GM21737 (cell line): ENCODE measurements around the gene RYK.

Experiments used
- ATAC-seq: cut with Tn5 transposase; IDR thresholded peaks from one replicate; pipeline ENCODE4 v1.9.1; 2021; ENCODE audit warnings: mild to moderate bottlenecking, moderate library complexity; ENCODE audit not compliant: unreplicated experiment

Gene RYK

DNA sequence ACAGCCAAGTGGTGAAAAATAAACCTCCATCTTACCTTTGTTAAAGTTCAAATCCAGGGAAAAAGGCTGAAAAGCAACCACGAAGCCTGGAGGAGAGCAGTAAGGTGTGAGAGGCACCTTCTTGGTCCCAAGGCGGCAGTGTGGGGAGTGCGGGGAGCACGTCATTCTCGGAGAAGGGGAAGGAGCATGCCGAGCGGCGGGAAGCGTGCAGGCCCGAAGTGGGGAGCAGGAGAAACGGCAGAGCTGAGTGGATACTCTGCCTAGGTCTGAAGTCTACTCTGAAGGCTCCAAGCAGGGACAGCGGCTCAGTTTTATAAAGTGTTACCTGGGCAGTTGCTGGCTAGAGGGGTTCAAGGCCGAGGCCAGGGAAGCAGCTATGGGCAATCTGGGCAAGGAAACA is 96.9 kb downstream of the RYK start:
- ATAC-seq, result no peak

DNA sequence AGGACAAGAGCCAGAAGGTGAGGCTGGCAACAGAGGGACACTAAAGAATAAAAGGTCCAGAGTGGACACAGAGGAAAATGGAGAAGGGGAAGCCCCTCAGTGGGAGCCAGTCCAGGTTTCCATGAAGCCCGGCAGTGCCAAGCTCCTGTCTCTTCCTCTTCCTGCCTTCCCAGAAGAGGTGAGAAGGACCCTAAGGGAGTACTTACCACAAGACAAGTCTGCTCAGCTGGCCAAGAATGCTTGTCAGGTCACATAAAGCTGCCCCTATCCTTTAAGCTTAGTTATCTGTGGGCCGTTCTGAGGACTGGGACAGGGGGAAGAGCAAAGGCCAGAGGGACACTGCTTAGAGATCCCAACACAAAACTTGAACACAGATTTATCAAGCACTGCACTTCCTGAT is 100.2 kb downstream of the RYK start:
- ATAC-seq, result no peak

DNA sequence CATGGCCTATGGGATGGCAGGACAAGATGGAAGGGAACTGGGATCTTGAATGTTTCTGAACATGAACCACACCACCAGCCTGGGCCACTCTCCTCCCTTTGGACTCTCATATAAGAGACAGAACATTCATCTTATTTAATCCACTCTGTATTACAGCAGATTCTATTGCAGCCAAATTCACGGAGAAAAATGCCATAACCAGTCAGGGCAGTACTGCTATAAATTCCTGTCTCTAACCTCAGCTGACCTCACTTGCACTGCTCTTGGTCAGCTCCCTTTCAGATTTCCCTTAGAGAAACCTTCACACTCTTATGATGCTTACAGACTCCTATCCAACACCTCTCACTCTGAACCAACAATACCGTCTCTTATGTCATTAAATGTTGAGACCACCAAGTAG is 101.4 kb downstream of the RYK start:
- no peak for ATAC-seq

DNA sequence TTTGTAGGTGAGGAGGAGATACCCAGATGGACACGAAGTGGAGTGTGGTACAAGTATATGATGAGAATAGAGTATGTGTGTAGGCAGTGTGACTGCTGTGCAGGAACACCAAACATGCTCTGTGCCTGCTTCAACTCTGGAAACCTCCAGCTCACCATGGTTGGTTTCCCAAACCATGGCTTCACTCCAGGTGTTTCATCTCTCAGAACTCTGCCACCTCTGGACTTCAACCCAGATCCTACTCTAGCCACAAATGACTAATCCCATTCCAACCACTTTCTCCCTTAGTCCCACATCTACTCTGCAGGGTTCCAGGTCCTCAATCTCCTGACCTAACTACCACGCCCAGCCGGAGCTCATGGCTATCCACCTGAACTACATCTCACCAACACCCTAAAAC is 102.1 kb downstream of the RYK start:
- no peak for ATAC-seq

DNA sequence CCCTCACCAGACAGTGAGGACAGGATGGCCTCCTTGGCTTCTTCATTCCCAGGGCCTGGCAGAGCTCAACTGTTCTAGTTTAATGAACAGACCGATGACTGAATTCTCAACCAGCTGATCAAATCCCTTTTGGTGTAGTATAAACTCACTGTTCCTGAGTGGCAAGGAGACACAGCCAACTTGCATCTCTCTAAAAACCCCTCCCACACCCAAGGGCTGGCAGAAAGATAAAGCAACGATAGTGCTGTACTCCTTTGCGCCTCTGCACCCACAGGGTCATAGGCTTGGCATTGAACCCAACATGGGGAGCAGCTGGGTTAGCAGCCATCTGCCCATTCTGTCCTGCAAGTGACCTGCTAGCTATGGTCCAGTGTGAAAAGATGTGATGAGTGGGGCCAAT is 103.2 kb downstream of the RYK start:
- no peak for ATAC-seq

DNA sequence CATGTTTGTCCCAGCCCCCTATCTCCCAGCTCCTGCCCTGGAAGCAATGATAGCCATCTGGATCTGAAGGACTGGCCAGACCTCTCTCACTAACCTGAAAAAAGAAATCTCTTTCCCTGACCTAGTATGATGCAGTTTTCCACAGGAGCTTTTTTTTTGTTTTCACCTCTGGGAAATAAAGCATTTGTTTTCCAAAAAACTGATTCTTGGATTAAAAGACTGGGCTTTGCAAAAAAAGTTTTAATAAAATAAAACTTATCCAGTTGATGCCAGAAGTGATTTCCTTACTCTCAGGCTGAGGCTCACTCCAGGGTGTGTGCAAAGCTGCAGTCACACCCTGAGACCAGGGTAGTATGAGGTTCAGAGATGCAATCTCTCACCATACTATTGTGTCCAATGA is 104.0 kb downstream of the RYK start:
- no peak for ATAC-seq

DNA sequence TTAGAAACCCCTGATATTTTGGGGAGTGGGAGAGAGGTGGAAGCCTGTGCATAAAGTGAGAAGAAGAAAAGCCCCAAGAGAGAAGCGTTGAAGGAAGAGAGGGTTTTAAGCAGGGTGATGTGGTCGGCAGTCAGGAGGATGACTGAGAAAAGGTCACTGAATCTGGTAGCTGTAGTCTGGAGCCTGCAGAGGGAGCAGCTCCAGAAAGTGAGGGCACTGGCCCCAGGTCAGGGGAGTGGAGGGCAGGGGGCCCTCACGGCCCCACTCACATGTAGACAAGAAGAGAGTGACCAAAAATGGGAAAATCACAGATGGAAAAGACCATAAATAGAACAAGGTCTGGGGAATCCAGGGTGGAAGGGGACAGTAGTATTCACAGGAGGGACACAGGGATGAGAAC is 105.5 kb downstream of the RYK start:
- no peak for ATAC-seq

DNA sequence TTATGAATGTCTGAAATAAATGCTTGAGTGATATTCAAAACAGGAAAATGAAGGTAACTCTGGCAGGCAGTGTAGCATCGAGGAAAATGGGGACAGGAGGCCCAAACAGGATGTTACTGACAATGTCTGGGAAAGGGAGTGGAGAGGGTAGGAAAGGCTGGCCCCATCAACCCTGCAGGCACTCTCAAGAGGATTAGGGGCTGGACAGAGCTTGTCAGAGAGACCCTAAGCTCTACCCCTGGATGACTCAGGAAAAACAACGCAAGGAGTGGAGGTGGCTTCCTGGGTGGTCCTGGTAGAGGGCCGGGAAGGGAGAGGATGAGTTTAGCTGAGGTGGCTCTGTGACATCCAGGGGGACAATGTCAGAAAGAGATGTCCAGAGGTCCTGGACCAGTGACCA is 106.0 kb downstream of the RYK start:
- ATAC-seq, result no peak

DNA sequence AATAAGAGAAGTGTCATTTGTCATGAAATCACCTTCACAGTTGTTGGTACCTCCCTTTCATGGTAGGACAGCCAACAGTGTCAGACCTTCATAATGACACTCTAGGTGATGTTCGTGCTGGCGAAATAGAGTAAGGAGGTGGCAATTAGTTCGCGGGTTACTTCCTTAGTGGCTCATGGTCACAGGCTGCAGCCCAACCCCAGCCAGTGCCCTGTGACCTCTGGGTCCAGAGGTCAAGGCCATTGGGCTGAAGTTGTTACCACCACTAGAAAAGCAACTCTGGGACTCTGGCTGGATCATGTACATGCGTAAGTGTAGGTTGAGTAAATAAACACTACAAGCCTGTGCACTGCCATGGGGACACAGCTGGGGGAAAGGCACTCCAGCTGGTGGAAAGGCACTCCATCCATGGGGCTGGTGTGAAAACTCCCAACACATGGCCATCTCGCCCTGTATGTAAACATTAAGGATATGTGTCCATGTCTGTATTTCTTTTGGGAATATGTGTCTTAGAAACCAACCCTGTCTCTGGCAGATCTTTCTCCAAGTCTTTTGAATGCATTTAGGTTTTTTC is 106.7 kb downstream of the RYK start:
- no peak for ATAC-seq

DNA sequence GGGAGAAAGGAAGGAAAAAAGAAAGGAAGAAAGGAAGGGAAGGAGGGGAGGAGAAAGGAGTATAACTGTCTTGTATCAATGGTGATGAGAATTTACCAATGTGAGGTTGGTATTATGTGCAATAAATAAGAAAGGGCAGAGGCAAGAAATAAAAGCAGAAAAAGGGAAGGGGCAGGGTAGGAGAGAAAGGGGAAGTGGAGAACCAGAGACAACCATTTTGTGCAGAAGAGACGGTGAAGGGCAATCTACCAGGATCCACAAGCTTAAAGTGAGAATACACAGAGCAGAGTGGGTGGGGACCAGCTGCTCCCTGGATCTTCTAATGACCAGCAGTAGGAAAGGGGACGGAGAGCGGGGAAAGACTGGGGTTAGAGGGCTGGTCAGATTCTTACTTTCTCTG is 114.1 kb downstream of the RYK start:
- ATAC-seq, result no peak

DNA sequence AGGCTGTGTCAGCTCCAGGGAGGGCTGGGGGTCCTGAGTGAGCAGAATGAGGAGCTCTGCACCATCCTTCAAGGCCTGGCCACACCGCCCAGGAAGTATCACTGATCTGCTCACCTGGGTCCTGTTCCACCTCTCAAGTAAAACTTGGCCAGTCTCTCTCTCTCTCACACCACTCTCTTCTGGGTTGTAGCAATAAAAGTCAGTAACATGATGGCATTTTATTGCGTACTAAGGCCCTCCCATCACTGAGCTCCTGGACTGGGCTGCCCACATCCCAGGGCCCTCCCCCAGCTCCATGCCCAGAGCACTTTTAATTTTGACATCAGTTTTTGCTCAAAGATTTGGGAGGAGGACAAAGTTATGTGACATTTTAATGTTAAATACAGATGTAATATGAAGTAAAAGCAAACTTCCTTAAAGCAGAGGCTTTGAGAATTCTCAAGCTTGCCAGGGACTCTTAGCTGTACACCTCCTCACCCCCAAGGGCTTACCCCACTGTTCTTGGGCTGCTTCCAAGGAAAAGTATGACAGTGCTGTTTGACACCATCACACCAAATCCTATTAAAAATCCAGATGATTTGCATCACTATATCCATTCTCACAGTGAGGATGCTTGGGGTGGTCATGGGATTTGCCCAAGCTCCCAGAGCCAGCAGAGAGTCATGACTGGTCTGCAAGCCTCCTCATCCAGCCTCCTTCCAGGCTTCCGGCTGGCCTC is 115.8 kb downstream of the RYK start:
- ATAC-seq, result no peak

DNA sequence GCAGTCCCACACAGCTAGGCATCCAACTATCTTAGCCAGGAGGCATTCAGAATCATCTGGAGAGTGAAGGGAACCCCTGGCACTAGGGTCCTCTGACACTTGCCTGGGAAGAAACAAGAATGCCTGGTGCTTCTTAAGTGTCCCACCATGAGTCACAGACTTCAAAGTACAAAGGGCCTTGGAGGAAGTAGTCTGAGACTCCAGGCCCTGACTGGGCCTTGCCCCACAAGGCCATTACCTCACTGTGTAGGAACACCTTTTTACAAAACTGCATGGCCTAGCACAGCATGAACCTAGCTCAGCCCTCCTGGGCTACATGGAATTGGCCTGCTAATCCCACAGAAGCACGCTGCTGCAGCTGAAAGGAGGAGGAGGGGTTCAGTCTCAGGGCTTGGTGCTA is 116.4 kb downstream of the RYK start:
- ATAC-seq, result no peak

DNA sequence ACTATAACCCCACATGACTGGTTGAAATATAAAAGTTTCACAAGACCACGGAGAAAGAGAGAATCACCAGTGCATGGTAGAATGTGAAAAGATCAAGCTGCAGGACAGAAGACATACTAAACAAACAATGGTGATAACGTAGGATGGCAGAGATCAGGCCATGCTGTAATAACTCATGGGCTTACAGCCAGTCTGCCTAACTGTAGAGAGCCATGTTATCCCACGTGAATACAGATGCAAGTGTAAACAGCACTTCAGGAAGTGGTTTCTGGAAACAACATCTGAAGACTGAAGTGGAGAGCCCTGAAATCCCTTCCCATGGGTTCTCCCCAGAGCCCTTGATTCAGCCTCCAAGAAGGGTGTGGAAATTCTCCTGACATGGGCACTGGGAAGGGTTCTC is 117.7 kb downstream of the RYK start:
- ATAC-seq, result no peak

DNA sequence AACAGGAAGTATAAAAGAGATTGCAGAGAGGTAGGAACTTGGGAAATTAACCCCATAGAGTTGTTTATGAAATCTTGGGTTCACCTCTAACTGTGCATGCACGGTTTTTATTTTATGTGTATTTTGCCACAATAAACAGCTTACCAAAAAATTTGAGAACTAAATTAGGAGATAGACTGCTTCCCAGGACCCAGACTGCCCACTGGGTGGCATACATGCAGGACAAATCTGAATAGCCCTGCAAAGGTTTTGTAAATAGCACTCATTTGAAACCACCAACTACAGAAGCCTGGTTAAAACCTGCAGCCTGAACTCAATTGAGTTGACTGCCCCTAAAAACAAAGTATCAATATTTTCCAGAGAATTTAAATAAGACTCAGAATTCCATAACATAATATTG is 124.5 kb downstream of the RYK start:
- no peak for ATAC-seq

DNA sequence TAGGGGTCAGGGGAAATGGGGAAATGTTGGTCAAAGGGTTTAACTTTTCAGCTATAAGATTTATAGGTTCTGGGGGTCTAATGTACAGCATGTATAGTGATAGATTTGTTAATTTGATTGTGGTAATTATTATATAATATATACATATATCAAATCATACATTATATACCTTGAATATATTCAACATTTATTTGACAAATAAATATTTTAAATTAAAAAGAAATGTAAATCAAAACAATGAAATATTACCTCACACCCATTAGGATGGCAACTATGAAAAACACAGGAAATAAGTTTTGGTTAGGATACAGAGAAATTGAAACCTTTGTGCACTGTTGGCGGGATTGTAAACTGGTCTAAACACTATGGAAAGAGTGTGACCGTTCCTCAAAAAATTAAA is 135.9 kb downstream of the RYK start:
- no peak for ATAC-seq

DNA sequence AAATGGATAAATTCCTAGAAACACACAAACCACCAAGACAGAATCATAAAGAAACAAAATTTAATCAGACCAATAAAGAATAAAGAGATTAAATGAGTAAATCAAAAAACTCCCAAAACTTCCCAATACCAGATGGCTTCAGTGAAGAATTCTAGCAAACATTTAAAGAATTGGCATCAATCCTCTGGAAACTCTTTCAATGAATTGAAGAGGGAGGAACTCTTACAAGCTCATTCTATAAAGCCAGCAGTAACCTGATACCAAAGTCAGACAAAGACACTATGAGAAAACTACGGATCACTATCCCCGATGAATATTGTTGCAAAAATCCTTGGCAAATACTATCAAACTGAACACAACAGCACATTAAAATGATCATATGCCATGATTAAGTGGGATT is 139.0 kb downstream of the RYK start:
- no peak for ATAC-seq

DNA sequence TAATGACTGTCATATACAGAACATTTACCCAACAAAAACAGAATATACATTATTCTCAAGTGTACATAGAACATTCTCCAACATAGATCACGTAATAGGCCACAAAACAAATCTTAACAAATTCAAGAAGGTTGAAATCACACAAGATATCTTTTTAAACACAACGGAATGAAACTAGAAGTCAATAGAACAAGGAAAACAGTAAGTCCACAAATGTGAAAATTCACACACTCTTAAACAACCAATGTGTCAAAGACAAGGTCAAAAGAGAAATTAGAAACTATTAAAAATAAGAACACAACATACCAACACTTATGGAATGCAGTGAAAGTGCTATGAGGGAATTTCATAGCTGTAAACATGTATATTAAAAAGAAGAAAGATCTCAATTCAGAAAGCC is 139.7 kb downstream of the RYK start:
- no peak for ATAC-seq
